NCI-H2107 treated with DMSO at 0.1 percent for 48 hours (cell line): ENCODE data around the gene HHAT.

Source experiments
- DNase-seq: peaks from one replicate; lab custom pipeline; 2025; ENCODE audit not compliant: unreplicated experiment; lab: John Stamatoyannopoulos, UW

HHAT gene

DNA sequence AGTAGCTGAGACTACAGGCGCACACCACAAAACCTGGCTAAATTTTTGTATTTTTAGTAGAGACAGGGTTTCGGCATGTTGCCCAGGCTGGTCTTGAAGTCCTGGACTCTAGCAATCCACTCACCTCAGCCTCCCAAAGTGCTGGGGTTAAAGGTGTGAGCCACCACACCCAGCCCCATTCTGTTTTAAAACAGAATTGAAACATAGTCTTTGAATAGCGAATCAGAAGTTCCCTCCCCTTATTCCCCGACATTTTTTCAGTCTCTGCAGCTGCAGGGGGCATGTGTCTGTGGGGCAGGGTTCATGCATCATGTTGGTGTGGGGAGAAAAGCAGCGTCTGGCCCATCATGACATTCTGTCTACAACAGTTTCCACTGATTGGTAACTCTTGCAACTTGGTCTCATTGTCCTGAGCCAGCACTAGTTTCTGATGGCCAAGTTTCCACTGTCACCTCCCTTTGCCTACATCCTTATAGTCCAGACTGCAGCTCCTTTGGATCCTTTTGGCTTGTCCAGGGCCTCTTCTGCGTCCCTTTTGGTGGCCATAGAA is 15.6 kb upstream of the HHAT start:
- no peak for DNase-seq

DNA sequence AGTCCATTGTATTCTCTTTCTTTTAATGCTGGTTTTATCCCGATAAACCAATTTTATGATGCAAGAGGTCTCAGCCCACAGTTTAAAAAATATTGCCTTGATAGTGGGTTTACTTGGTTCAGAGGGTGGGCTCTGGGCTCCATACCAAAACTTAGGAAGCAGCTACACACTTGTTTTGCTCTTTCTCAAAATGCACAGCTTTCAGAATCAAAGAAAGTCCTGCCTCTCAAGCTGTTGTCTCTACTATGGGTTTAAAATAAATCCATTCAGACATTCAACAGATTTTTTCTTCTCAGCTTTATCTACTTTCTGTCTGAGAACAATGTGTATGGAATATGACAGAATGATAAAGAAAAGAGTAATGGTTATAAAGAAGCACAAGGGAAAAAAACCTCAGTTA is 14.8 kb upstream of the HHAT start:
- no peak for DNase-seq

DNA sequence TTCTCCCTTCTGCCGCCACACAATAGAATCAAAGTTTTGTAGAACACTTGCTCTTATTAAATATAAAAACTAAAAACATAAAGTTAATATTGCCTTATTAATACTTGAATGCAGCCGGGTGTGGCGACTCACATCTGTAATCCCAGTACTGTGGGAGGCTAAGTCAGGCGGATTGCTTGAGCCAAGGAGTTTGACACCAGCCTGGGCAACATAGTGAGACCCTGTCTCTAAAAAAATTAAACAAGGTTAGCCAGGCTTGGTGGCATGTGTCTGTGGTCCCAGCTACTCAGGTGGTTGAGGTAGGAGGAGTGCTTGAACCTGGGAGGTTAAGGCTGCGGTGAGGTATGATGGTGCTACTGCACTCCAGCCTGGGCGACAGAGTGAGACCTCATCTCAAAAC is 13.2 kb upstream of the HHAT start:
- DNase-seq: no peak

DNA sequence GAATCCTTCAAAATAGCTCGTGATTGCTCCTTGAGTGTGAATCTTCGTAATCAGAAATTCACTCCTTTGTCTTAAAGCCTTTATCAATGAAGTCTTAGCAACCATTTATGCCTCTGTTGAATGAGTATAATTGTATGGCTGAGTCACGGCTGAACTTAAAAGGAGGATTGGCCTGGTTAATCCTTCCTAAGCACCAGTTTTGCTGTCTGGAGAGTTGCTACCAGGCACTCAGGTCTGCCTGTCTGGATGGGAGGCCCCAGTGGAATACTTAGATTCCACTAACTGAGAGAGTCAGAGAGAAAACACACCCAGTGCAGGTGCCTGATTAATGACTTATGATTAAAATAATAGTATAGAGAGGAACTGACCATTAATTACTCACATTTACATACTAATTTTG is 7.6 kb upstream of the HHAT start:
- no peak for DNase-seq

DNA sequence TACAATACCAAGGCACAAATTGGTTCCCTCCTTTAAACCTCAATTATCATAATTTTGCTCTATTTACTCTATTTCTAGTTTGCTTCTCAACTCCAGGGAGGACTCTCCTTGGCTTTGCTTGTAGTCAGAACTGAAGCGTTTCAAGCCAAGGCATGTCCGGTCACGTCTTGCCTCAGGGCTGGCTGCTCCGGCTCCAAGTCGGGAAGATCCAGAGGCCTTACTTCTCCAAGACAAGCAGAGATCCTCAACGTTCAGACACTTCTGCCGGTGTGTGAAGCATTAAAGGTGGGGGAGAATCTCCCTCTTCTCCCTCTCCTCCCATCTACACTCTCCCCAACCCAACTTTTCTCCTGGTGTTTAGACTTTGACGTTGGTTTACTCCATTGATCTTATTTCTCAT is 7.2 kb upstream of the HHAT start:
- DNase-seq: no peak

DNA sequence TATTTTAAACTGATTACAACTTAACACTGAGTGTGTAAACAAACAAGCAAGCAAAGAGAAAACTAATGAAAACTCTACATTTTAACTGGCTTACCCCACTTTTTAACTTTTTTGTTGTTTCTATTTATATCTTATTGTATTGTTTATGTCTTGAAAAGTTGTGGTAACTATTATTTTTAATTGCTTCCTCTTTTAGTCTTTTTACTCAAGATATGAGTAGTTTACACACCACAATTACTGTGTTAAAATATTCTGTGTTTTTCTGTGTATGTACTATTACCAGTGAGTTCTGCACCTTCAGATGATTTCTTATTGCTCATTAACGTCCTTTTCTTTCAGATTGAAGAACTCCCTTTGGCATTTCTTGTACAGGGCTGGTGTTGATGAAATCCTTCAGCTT is 4.7 kb upstream of the HHAT start:
- no peak for DNase-seq

DNA sequence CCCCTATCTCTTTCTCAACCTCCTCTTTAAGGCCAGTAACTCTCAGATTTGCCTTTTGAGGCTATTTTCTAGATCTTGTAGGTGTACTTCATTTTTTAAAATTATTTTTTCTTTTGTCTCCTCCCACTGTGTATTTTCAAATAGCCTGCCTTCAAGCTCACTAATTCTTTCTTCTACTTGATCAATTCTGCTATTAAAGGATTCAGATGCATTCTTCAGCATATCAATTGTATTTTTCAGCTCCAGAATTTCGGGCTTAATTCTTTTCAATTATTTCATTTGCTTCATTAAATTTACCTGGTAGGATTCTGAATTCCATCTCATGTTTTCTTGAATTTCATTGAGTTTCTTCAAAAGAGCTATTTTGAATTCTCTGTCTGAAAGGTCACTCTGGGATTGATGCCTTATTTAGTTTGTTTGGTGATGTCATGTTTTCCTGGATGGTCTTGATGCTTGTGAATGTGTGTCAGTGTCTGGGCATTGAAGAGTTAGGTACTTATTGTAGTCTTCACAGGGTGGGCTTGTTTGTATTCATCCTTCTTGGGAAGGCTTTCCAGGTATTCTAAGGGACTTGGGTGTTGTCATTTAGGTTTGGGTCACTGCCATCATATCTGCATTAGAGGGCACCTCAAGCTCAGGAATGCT is 3.6 kb upstream of the HHAT start:
- no peak for DNase-seq

DNA sequence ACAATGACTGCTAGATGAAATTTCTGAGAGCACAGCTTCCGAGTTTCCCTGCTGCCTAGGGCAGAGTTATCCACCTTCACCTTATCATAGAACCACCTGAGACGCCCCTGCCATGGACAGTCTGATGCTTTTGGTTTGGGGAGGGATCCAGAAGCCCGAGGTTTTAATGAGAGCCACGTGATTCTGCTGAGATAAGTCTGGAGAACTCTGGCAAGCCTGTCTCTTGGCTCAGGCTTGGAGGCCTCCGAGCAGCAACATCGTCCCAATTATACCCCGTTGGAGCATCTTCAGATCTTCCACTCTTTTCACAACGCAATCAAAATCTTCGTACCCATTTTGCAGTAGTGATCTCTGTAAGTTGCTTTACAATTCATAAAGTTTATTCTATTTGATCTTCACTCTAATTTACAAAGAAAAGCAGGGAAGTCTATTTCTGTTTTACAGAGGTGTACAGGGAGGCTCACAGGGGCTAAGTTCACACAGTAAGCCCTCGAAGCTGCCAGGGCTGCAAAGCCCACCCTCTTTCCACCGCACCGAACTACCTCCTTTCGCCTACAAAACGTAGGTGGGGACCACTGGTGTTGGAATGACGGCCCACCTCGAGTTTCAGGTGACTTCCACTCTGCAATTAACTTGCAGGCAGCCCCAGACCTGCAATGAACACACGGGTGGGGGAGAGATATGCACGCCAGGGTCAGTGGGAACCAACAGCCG is 513 bp upstream of the HHAT start:
- no peak for DNase-seq

DNA sequence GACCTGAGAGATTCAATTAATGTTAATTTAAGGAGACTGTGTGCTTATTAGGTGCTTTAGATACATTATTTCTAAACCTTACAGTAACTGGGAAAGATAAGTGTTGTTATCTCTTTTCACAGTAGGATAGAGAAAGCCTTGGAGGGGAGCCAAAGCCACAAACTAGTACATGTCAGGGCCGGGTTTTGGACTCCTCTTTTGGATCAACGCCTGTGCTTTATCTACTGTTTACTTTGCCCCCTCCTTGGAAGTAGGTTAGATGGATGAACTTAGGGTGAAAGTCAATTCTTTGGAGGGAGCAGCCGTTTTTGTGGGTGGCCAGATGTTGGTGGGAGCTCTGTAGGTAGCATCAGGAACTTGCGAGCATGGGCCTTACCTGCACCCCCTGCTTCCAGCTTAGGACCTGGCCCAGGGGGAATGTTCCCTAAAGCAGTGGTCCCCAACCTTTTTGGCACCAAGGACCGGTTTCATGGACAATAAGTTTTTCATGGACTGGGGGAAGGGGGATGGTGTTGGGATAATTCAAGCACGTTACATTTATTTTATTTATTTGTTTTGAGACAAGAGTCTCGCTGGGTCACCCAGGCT is 1.7 kb downstream of the HHAT start:
- peak; percentile 46 for DNase-seq

DNA sequence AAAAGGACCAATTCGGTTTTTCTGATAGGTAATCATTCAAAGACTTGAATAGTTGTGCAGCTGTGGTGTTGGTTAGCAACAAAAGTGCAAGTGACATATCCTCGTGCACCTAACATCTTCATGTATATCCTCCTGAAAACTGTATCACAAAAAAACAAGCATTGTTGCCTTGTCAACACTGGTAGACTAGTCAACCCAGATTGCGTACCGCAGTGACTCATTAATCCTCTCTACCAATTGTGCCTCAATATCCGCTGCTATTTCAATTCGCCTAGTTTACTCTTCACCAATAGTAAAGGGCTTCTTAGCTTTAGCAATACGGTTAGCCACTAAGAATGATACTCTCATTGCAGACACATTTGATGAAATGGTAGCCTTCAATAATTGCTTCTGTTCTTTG is 3.5 kb downstream of the HHAT start:
- DNase-seq: no peak

DNA sequence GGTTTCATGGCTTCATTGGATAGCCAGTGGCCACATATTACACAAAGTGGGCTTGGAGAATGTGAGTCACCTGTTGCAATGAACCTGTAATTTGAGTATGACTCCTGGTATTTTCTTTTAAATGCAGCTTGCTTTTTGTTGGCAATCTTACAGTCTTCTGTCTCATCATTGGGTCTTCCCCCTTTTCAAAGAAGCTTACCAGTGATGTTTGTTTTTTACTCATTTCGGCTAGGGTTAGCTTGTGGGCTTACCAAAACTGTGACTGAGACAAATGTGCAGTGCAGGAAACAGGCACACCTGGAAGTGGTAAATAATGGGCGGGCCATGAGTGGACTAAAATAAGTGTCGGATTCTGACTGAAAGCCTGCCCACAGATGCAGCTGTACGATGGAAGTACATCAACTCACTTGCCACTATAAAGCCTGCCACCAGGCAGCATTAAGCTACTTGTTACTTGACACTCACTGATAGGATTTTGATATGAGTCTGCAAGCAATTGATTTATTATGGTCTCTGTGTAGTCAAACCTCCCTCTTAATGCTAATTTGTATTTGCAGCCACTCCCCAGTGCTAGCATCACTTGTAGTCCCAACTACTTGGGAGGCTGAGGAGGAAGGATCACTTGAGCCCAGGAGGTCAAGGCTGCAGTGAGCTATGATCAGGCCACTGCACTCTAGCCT is 4.2 kb downstream of the HHAT start:
- peak; percentile 89 for DNase-seq

DNA sequence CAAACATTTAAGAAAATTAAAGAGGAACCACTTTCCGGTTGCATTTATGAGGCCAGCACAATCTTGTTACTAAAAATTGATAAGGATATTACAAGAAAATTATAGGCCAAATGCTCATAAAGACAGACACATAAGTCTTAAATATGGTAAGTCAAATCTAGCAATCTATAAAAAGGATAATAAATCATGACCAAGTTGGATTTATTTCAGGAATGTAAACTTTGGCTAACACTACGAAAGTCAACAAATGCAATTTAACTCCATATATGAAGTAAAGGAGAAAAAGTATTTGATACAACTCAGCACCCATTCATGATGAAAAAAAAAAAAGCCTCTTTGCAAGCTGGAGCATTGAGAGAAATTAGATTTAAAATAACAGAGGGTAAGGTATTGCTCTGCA is 6.3 kb downstream of the HHAT start:
- no peak for DNase-seq

DNA sequence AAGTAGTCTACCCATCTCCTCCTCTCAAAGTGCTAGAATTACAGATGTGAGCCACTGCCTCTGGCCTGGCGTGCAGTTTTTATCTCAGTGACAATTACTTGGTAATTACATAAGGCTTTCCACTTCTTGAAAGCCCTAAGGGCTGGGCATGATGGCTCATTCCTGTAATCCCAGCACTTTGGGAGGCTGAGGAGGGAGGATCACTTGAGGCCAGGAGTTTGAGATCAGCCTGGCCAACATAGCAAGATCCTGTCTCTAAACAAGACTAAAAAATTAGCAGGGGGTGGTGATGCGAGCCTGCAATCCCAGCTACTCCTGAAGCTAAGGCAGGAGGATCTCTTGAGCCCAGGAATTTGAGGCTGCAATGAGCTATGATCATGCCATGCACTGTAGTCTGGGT is 7.7 kb downstream of the HHAT start:
- DNase-seq: no peak

DNA sequence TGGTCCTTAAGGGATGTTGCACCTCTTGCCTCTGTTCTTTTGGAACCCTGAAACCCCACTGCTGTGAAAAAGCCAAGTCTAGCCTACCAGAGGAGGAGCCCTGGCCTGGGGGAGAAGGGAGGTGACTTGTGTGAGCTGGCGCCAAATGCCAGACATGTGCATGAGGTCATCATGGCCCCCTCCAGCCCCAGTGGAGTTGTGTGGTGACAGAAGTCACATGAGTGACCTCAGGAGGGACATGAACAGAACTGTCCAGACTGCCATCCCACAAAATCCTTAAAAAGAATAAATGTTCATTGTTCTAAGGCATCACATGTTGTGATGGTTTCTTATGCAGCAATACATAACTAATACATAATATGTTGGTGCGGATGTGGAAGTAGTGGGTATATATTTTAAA is 10.8 kb downstream of the HHAT start:
- DNase-seq: no peak

DNA sequence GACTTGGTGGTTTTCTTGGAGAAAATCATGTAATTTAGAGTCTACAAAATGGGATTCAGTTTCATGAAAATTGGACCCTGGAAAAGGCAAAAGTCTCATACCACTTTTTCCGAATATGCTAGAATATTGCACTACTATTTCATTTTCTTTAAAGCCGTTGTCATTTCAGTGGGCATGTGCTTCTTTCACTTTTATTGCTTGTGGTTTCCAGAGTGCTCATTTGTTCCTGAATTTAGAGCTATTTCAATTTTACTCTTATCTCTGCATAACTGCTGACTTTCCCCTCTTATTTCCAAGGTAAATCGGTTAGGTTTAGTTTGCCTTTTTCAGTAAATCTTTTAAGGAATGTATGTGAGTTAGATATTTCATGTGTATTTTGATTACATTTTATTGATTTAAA is 11.6 kb downstream of the HHAT start:
- DNase-seq: no peak

DNA sequence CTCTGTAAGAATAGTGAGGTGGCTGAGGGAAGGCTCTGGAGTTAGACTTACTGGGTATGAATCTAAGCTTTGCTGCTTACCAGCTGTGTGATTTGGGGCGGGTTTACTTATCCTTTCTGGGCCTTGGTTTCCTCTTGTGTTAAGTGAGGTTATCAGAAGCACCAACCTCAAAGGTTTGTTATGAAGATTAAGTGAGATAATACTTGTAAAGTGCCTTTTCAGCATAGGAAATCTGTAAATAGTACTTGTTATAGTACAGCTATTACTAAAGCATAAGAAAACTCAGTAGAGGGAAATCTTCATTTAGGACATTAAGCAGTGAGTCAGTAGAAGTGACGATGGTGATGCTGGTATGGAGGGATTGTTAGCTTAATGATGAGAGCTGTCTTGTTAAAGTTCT is 12.1 kb downstream of the HHAT start:
- DNase-seq: no peak

DNA sequence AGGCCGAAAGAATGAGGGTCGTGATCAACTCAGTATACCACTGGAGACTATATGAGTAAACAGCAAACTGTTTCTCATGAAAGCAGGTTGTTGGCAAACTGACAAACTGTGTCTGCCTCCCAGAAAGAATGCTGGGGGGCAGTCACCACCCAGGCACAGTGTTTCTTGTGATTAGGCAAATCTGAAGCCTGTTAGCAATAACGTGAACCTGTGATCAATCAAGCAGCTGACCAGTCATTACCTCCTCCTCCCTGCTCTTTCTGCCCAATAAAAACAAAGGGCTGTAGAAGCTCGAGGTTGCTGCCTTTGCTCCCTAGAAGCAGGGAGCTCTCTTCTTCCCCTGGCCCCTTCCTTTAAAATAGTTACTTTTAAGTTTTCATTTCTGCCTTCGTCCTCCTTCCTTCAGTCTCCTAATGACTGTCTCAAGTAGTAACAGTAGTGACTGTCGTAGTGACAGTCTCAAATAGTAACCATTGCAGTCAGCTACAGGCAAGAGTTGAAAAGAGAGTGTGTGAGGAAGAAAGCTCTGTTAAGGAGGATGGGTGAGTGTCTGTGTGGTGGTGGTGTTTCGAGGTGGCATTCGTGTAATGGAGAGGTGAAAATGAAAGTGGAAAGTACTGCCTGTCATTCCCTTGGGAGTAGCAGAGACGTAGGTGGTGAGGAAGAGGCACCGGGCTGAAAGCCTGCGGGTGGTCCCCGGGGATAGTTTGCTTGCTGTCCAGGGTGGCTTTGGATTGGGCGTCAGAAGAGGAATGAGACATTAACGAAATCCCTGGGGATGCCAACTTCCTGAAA is 14.5 kb downstream of the HHAT start:
- DNase-seq: peak; percentile 90

DNA sequence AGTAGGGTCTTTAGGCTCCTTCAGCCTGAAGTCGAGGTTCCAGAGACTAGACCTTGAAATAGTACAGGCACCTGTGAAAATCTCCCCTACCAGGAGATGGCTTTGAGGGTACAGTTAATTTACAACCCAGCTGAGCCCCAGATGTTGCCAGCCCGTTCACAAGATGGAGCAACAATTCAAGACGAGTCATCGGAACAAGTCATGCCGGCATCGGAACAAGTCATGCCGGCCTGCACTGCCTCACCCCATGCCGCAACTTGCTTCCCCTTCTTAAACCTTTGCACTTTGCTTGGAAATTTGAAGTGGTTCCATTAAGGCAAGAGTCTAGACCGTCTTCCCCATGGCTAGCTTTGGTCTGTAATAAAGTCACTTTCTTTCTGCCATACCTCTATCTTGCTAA is 16.0 kb downstream of the HHAT start:
- DNase-seq: no peak

DNA sequence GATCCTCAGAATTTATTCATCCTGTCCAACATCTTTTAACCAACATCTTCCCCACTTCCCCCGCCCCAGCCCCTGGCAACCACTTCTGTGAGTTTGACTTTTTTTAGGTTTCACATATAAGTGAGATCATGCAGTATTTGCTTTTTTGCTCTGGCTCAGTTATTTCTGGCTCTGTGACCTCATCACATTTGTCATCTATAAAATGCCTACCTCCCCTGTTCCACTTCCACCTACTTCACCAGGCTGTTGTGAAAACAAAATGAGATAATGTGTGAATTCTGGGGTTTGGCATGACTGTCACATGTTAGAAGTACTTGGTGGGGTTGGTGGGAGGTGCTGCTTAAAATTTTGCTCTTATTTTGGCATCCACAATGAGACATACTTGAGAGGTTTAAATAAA is 18.4 kb downstream of the HHAT start:
- no peak for DNase-seq

DNA sequence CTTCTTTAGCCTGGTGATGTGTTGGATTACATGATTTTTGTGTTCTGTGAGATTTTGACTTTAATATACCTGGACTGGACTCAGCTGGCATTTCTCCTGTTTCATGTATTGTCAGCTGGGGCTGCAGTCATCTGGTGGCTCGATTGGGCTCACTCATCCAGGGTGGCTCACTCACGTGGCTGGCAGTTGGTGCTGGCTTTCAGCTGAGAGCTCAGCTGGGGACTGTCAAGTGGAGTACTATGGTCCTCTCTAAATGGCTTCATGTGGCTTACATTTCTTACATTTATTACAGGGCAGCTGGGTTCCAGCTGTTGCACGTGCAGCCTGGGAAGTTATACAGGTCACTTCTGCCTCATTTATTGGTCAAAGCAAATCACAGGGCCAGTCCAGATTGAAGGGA is 22.8 kb downstream of the HHAT start:
- no peak for DNase-seq

DNA sequence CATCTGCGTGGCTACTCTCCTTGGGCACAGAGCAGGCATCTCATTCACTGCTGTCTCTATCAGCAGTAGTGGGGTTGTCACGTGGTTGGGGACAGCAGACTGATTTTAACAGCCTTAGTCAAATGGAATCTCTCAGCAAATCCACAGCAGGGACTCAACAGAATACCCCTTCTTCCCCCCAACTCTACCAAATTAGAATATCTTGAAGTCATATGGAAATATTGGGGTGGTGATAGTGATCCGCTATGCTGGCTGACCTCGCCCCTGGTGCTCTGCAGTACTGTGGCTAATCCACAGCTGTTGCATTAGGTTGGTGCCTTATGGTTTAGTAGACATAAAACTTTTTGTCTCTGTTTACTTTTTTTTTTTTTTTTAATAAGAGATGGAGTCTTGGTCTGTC is 23.9 kb downstream of the HHAT start:
- DNase-seq: no peak
